Activated CD8-positive, alpha-beta memory T cell treated with anti-CD3 and anti-CD28 coated beads for 24 hours (primary cell): ENCODE measurements around the gene NMNAT3.

Source experiments
- DNase-seq: peaks from one replicate; pipeline ENCODE4 v3.0.0-alpha.2; 2020

The NMNAT3 gene

GRCh38 chr3:139574026-139574947 lies 103.5 kb downstream of the NMNAT3 start:
- DNase-seq: no peak

- no peak for DNase-seq
Measured at GRCh38 chr3:139572847-139573672, 104.7 kb downstream of the NMNAT3 start.

GRCh38 chr3:139571711-139572110 lies 106.1 kb downstream of the NMNAT3 start:
- DNase-seq: no peak

GRCh38 chr3:139564294-139564861 lies 113.4 kb downstream of the NMNAT3 start:
- no peak for DNase-seq

- DNase-seq: no peak
Measured at GRCh38 chr3:139561959-139562676, 115.7 kb downstream of the NMNAT3 start.

GRCh38 chr3:139561255-139561817 lies 116.4 kb downstream of the NMNAT3 start:
- no peak for DNase-seq

- DNase-seq: no peak
Measured at GRCh38 chr3:139560411-139560810, 117.4 kb downstream of the NMNAT3 start.

- DNase-seq: no peak
Measured at GRCh38 chr3:139559541-139559940, 118.2 kb downstream of the NMNAT3 start.

GRCh38 chr3:139558351-139559266 lies 119.2 kb downstream of the NMNAT3 start:
- DNase-seq: no peak

- no peak for DNase-seq
Measured at GRCh38 chr3:139557041-139557440, 120.7 kb downstream of the NMNAT3 start.

GRCh38 chr3:139555249-139555648 lies 122.5 kb downstream of the NMNAT3 start:
- DNase-seq: no peak

- DNase-seq: no peak
Measured at GRCh38 chr3:139554628-139555027, 123.1 kb downstream of the NMNAT3 start.

GRCh38 chr3:139552632-139553365 lies 125.0 kb downstream of the NMNAT3 start:
- DNase-seq: no peak

- DNase-seq: no peak
Measured at GRCh38 chr3:139548801-139549200, 129.0 kb downstream of the NMNAT3 start.

- no peak for DNase-seq
Measured at GRCh38 chr3:139547666-139548065, 130.1 kb downstream of the NMNAT3 start.

- no peak for DNase-seq
Measured at GRCh38 chr3:139546772-139547171, 131.0 kb downstream of the NMNAT3 start.

GRCh38 chr3:139541532-139542288 lies 136.1 kb downstream of the NMNAT3 start:
- no peak for DNase-seq

- no peak for DNase-seq
Measured at GRCh38 chr3:139540651-139541531, 136.9 kb downstream of the NMNAT3 start.

- DNase-seq: no peak
Measured at GRCh38 chr3:139538733-139539132, 139.0 kb downstream of the NMNAT3 start.
